ENCODE results near the gene MYO5A.

DNA sequence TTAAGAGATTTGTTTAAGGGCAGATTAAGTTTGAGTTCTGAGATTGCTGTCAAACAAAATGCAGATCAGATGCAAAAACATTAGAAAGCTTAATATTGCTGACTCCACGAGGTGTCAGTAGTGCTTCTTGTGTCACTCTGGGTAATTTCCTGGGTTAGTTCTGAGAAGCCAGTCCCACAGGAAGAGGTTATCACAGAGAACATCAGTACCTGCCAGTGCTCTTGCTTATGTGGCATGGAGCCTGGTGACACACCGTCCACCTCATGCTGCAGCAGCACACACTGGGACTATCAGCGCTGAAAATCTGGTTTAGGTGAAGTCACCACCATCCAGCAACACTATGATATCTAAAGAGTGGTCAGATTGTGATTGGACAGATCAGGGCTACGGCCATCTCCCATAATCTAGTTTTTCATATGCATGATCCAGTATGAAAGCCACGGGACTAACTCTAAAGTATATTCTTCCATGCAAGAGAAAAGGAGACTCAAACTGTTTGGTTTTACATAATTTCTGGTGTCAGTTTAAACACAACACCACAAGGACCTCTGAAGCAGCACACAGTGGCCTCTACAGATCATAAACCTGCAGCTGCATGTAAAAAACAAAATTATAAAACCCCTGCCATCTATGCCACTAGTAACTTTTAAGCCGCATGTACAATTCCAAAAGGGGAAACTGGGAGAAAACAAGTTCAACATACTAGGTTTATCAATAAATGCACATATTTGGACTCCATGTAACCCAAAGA, 197.0 kb downstream of the MYO5A start:
- TF ChIP-seq, protein P1, sequence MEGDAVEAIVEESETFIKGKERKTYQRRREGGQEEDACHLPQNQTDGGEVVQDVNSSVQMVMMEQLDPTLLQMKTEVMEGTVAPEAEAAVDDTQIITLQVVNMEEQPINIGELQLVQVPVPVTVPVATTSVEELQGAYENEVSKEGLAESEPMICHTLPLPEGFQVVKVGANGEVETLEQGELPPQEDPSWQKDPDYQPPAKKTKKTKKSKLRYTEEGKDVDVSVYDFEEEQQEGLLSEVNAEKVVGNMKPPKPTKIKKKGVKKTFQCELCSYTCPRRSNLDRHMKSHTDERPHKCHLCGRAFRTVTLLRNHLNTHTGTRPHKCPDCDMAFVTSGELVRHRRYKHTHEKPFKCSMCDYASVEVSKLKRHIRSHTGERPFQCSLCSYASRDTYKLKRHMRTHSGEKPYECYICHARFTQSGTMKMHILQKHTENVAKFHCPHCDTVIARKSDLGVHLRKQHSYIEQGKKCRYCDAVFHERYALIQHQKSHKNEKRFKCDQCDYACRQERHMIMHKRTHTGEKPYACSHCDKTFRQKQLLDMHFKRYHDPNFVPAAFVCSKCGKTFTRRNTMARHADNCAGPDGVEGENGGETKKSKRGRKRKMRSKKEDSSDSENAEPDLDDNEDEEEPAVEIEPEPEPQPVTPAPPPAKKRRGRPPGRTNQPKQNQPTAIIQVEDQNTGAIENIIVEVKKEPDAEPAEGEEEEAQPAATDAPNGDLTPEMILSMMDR (conservative IDR thresholded peaks at IDR 0.05 in 1 of 2, IDR thresholded peaks at IDR 0.05 in 1 of 2; ENCODE audit: low read depth in 1 of 2, low read length in 2 of 2), result peak; percentile 24 to 61
- TF ChIP-seq EZH2 (IDR thresholded peaks at IDR 0.05; ENCODE audit: low read length, missing control alignments), result no peak

Data from fibroblast of lung (primary cell).